HL-60/S4 treated with retinoic acid at 250 ng/mL for 4 days and 3 days (cell line): ENCODE results near the gene PARK7.

ENCODE experiments used
- in situ Hi-C: fragments of 300-500 bp; cut with MboI; formaldehyde crosslinking; loops from 2 replicates; pipeline ENCODE4 v1.7.0; 2022; ENCODE audit warnings: low sequenced_read_pairs

The PARK7 gene

GRCh38 chr1:7980984-7981383 lies 19.5 kb downstream of the PARK7 start:
- in situ Hi-C loops = no loop called here

DNA sequence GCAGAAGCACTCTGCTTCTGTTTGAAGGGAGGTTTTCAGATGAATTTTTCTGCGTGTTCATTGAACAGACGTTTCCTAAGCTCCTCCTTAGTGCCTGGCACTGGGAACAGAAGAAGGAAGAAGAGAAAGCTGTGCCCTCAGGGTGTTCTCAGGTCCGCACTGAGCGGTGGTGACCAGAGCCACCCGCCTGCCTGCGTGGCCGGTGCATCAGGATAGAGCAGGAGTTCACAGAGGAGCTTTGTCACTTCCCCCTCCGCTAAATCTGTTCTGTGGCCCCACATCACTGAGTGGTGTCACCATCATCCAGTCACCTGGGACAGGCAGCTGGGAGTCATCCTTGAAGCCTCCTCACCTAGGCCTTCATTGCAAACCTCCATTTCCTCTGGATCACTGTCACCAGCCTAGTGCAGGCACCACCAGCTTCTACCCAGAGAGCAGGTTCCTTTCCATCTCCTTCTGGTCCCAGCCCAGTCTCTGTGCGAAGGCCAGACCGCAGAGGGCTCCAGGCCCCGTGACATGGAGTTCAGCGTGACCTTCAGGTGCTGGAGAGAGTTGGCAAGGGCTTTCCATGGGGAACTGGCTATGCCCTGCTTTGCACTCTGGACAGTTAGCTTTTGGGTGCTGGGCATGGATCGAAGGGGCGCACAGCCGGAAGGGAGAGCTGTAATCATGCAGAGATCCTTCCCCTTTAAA lies 21.7 kb downstream of the PARK7 start:
- in situ Hi-C loops = no loop called here

GRCh38 chr1:7984811-7985210 lies 23.3 kb downstream of the PARK7 start:
- in situ Hi-C loops = no loop called here

DNA sequence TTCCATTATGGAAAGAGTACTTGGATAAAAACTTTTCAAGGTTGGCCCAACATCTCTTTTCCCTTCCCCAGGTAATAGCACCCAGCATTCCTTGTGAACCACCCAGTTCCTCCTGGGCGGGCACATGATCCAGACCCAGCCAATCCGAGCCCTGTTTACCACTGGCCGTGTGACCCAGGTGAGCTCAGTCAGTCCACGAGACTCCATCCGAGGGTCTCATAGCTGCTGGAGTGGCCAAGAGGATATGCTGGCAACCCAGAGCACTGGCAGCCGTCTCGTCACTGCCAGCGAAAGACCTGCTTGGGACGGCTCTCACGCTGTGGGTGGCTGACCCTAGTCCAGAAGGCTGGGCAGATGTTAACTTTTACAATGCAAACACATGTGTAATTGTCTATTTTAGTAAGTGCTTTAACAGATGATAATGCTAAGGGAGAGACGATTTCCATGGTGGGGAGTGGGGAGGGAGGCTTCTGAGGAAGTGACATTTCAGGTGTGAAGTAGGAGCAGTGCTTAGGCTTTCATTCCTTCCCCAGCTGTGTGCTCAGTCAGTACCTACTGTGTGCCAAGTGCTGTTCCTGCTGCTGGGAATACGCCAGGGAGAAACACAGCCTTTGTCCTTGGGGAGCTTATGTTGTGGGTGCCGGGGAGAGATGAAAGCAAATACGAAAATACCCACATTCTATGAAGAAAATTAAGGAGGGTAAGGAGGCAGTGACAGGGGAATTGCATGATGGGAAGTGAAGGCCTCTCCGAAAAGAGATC lies 24.5 kb downstream of the PARK7 start:
- in situ Hi-C loops = no loop called here

GRCh38 chr1:7987528-7987927 lies 26.0 kb downstream of the PARK7 start:
- in situ Hi-C loops = no loop called here

GRCh38 chr1:7988576-7988975 lies 27.1 kb downstream of the PARK7 start:
- in situ Hi-C loops = no loop called here

GRCh38 chr1:7989762-7990428 lies 28.4 kb downstream of the PARK7 start:
- in situ Hi-C loops = no loop called here

GRCh38 chr1:7991504-7992440 lies 30.3 kb downstream of the PARK7 start:
- in situ Hi-C loops = no loop called here

GRCh38 chr1:7992885-7993284 lies 31.4 kb downstream of the PARK7 start:
- in situ Hi-C loops = no loop called here

DNA sequence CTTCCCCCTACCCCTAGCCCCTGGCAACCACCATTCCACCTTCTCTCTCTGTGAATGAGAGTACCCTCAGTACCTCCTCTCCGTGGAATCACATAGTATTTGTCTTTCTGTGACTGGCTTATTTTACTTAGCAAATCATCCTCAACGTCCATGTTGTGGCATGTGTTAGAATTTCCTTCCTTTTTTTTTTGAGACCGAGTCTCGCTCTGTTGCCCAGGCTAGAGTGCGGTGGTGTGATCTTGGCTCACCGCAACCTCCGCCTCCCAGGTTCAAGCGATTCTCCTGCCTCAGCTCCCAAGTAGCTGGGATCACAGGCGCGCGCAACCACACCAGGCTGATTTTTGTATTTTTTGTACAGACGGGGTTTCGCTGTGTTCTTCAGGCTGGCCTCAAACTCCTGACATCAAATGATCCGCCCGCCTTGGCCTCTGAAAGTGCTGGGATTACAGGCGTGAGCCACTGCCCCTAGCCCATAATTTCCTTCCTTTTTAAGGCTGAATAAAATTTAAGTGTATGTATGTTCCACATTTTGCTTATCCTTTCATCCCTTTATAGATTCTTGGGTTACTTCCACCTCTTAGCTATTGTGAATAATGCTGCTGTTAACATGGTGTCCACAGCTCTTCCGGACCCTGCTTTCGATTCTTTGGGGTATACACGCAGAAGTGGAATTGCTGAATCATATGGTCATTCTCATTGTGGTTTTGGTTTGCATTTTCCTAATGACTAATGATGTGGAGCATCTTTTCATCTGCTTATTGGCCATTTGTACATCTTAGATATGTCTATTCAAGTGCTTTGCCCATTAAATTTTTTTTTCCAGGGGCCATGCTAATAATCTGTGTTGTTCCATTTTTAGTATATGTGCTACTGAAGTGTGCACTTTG lies 32.3 kb downstream of the PARK7 start:
- in situ Hi-C loops = no loop called here

- in situ Hi-C loops = no loop called here
Observed at GRCh38 chr1:7994827-7995226, 33.3 kb downstream of the PARK7 start.

GRCh38 chr1:7995437-7995836 lies 33.9 kb downstream of the PARK7 start:
- in situ Hi-C loops = no loop called here

DNA sequence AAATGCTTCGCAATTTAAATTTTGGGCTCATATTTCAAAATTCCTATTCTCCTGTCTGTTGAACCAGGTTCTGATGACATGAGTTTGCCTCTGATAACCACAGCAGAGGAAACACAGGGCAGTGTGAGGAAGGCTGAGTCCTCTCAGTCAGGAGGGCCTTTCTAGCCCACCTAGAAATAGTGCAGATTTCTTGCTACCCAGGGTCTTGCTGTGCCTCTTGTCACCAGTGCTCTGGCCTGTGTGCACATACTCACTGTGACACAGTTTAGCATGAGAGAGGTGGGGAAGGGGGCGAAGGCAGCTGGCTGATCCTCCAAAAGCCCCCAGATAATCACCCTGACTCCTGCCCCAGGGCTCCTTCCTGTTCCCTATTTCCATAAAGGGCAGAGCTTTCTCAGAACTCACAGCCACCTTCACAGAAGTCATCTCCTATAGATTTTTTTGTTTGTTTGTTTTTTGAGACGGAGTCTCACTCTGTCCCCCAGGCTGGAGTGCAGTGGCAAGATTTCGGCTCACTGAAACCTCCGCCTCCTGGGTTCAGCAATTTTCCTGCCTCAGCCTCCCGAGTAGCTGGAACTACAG lies 40.9 kb downstream of the PARK7 start:
- in situ Hi-C loops = loop anchor here (25.0 kb wide), 2 partner anchors 310 to 735 kb away; partner anchors contain the start of gene SLC45A1

DNA sequence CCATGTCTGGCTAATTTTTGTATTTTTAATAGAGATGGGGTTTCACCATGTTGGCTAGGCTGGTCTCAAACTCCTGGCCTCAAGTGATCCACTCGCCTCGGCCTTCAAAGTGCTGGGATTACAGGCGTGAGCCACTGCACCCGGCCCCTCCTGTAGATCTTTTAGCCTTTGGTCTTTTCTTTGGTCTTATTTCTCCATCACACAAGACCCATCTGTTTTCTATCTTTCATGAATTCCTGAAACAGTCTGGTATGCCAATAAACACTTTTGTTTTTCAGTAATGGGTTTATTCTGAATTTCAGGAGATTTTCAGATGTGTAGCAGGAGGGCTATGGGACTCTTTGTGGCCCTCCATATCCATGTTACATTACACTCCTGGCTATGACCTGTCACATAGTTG lies 41.4 kb downstream of the PARK7 start:
- in situ Hi-C loops = loop anchor here (25.0 kb wide), 2 partner anchors 309 to 734 kb away; partner anchors contain the start of gene SLC45A1

- in situ Hi-C loops = loop anchor here (25.0 kb wide), 2 partner anchors 309 to 734 kb away; partner anchors contain the start of gene SLC45A1
Observed at GRCh38 chr1:8003438-8004112, 42.1 kb downstream of the PARK7 start.

GRCh38 chr1:8004113-8004802 lies 42.7 kb downstream of the PARK7 start:
- in situ Hi-C loops = loop anchor here (25.0 kb wide), 2 partner anchors 308 to 733 kb away; partner anchors contain the start of gene SLC45A1

DNA sequence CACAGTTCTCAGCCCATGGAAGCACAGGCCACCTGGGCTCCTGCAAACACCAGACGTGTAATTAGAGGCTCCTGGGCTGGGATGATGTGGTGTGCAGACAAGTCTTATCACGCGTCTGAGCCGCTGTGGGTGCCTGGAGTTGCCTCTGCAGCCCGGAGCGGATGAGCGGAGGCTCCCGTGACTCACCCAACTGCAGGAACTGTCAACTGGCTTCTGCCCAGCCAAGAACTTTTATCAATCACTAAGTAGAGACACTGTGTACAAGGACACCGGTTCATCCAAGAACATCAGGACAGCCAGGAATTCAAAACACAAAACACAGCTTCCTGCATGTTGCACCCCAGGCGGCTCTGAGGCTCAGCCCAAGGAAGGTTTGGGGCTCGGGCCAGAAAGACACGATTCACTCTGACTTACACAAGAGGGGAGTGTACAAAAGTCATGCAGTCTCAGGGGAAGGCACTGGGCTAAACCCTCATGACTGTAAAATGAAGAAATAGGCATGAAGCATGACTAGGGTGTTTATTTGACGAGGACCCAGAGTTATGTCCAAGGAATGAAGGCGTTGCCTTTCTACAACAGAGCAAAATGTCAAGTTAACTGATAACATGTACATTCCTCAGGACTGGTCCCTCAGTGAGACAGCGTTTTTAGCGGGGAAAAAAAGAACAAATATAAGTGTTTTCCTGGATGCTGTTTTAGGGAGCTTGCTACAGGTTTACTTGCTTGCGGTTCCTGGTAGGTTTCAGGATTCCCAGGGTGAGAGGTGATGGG lies 43.5 kb downstream of the PARK7 start:
- in situ Hi-C loops = loop anchor here (25.0 kb wide), 2 partner anchors 307 to 732 kb away; partner anchors contain the start of gene SLC45A1
